Measurements from ENCODE around the gene TMEM128. TPM values are rescaled to one million over a fixed set of nuclear protein-coding genes. Genes with fewer than 3 reads are reported as not detected.

TMEM128 gene
- total RNA-seq, 1 experiment from 2014 or later: 16.6 TPM

GRCh38 chr4:4206204-4206603, 41.8 kb downstream of the TMEM128 start:
- POLR2A ChIA-PET (ENCODE audit: low non-redundant PET): no interaction called here

GRCh38 chr4:4204401-4204745, 43.6 kb downstream of the TMEM128 start:
- intact Hi-C loops (cut with micrococcal nuclease; ENCODE audit: unreplicated experiment): no loop called here
- no peak for DNase-seq (ENCODE audit: low spot score)
- H3K27me3 ChIP-seq (replicated peaks; ENCODE audit: insufficient read depth, low read depth, low read length, poor library complexity): peaks cover 63% of the 10 kb centered on the region
- ChIA-PET POLR2A (ENCODE audit: low non-redundant PET) (no interaction called here), CTCF (no interaction called here)
- no peak overlapping the region for H3K27ac ChIP-seq (ENCODE audit: low read depth, low read length, poor library complexity, severe bottlenecking)
- no TSS peak for BruUV-seq (replicated peaks)
- TF ChIP-seq CTCF (conservative IDR thresholded peaks at IDR 0.05; ENCODE audit: low read depth, low read length) (no peak), EZH2 (IDR thresholded peaks at IDR 0.05; ENCODE audit: borderline replicate concordance, low read depth, low read length, poor library complexity, severe bottlenecking) (no peak)
- no peak overlapping the region for H3K4me3 ChIP-seq (ENCODE audit: low read depth, low read length, poor library complexity, severe bottlenecking)
- H3K9me3 ChIP-seq (ENCODE audit: low read depth, low read length, poor library complexity, severe bottlenecking): no peaks in the 10 kb centered on the region
- no peaks in the 10 kb centered on the region for H3K36me3 ChIP-seq (ENCODE audit: insufficient read depth, low read length, poor library complexity, severe bottlenecking)
- H3K4me1 ChIP-seq (ENCODE audit: insufficient read depth, low read length, poor library complexity, severe bottlenecking): no peaks in the 10 kb centered on the region

More at GRCh38 chr4:4206204-4206603, 41.8 kb downstream of the TMEM128 start:
- H3K36me3 ChIP-seq (ENCODE audit: insufficient read depth, low read length, poor library complexity, severe bottlenecking): no peaks in the 10 kb centered on the region
- CTCF ChIA-PET: no interaction called here
- H3K27me3 ChIP-seq (replicated peaks; ENCODE audit: insufficient read depth, low read depth, low read length, poor library complexity): peaks cover 79% of the 10 kb centered on the region
- intact Hi-C loops (cut with micrococcal nuclease; ENCODE audit: unreplicated experiment): no loop called here
- no TSS peak for BruUV-seq (replicated peaks)
- H3K27ac ChIP-seq (ENCODE audit: low read depth, low read length, poor library complexity, severe bottlenecking): no peak overlapping the region
- H3K4me1 ChIP-seq (ENCODE audit: insufficient read depth, low read length, poor library complexity, severe bottlenecking): no peaks in the 10 kb centered on the region
- no peaks in the 10 kb centered on the region for H3K9me3 ChIP-seq (ENCODE audit: low read depth, low read length, poor library complexity, severe bottlenecking)
- no peak overlapping the region for H3K4me3 ChIP-seq (ENCODE audit: low read depth, low read length, poor library complexity, severe bottlenecking)
- DNase-seq (ENCODE audit: low spot score): no peak
- no peak for TF ChIP-seq CTCF (conservative IDR thresholded peaks at IDR 0.05; ENCODE audit: low read depth, low read length)
- no peak for TF ChIP-seq EZH2 (IDR thresholded peaks at IDR 0.05; ENCODE audit: borderline replicate concordance, low read depth, low read length, poor library complexity, severe bottlenecking)

GRCh38 chr4:4203688-4204400, 44.2 kb downstream of the TMEM128 start:
- TF ChIP-seq CTCF (conservative IDR thresholded peaks at IDR 0.05; ENCODE audit: low read depth, low read length) (no peak), EZH2 (IDR thresholded peaks at IDR 0.05; ENCODE audit: borderline replicate concordance, low read depth, low read length, poor library complexity, severe bottlenecking) (no peak)
- Histone ChIP-seq H3K4me3 (ENCODE audit: low read depth, low read length, poor library complexity, severe bottlenecking) (no peak overlapping the region), H3K27me3 (replicated peaks; ENCODE audit: insufficient read depth, low read depth, low read length, poor library complexity) (peaks cover 58% of the 10 kb centered on the region), H3K4me1 (ENCODE audit: insufficient read depth, low read length, poor library complexity, severe bottlenecking) (no peaks in the 10 kb centered on the region), H3K9me3 (ENCODE audit: low read depth, low read length, poor library complexity, severe bottlenecking) (no peaks in the 10 kb centered on the region), H3K36me3 (ENCODE audit: insufficient read depth, low read length, poor library complexity, severe bottlenecking) (no peaks in the 10 kb centered on the region), H3K27ac (ENCODE audit: low read depth, low read length, poor library complexity, severe bottlenecking) (no peak overlapping the region)
- DNase-seq (ENCODE audit: low spot score): no peak
- POLR2A ChIA-PET (ENCODE audit: low non-redundant PET): no interaction called here
- no TSS peak for BruUV-seq (replicated peaks)
- intact Hi-C loops (cut with micrococcal nuclease; ENCODE audit: unreplicated experiment): no loop called here
- CTCF ChIA-PET: no interaction called here
